ENCODE measurements around the gene TMEM31. TPM values are rescaled to one million over a fixed set of nuclear protein-coding genes. Genes with fewer than 3 reads are reported as not detected.

TMEM31 gene
- total and polyA plus RNA-seq, 2 of the 8 experiments (the other 6 are each of a cell fraction or from before 2014, with no cell fraction given): 0.65 TPM; not detected in 1

GRCh38 chrX:103674531-103675454, 35.9 kb upstream of the TMEM31 start:
- Histone ChIP-seq H3K36me3 (ENCODE audit: control insufficient read depth in 2 of 4, insufficient read depth in 4 of 4, low read length in 3 of 4) (peaks cover 3 to 38% (median 12%) of the 10 kb centered on the region in 4 experiments; a peak in 5 of 8 replicates), H3K56ac (replicated peaks; ENCODE audit: insufficient read length, low read depth, low read length) (no peak overlapping the region), H3K23me2 (ENCODE audit: low read depth, low read length) (no peaks in the 10 kb centered on the region), H4K5ac (ENCODE audit: insufficient read length, low read depth, low read length) (no peak overlapping the region), H3K4me3 (ENCODE audit: extremely low read depth in 1 of 4, insufficient read depth in 2 of 4, low read depth in 3 of 4, low read length in 4 of 4) (no peak overlapping the region), H3K27ac (ENCODE audit: low read depth, low read length) (no peak overlapping the region), H3K27me3 (replicated peaks in 1 of 4; ENCODE audit: control insufficient read depth in 3 of 4, extremely low read depth in 1 of 4, insufficient read depth in 3 of 4, low read length in 3 of 4) (no peaks in the 10 kb centered on the region), H4K20me1 (replicated peaks in 1 of 2; ENCODE audit: control insufficient read depth in 1 of 2, insufficient read depth in 2 of 2, low read length in 2 of 2) (no peaks in the 10 kb centered on the region), H2BK120ac (replicated peaks; ENCODE audit: low read depth, low read length) (no peak overlapping the region), H2AK5ac (ENCODE audit: low read depth, low read length) (no peak overlapping the region), H3K18ac (ENCODE audit: extremely low read depth, low read length) (no peak overlapping the region), H3K79me1 (ENCODE audit: low read depth, low read length) (no peaks in the 10 kb centered on the region), H4K8ac (ENCODE audit: extremely low read depth, insufficient read depth, low read length) (no peak overlapping the region; the same call in 1 of the 2 replicates), H4K91ac (replicated peaks; ENCODE audit: insufficient read length, low read length) (no peak overlapping the region), H3K4ac (replicated peaks; ENCODE audit: insufficient read length, low read depth, low read length) (no peak overlapping the region), H2BK20ac (ENCODE audit: low read length) (no peak overlapping the region), H3K4me1 (replicated peaks in 1 of 4; ENCODE audit: control insufficient read depth in 3 of 4, insufficient read depth in 4 of 4, low read length in 3 of 4) (no peaks in the 10 kb centered on the region; a peak in 1 of 7 replicates), H2BK12ac (ENCODE audit: low read depth, low read length) (no peak overlapping the region), H3K79me2 (ENCODE audit: control insufficient read depth in 1 of 2, insufficient read depth in 2 of 2, low read length in 2 of 2) (no peaks in the 10 kb centered on the region), H3K9me3 (ENCODE audit: insufficient read depth in 2 of 2, low read depth in 1 of 2, low read length in 1 of 2) (no peaks in the 10 kb centered on the region), H3K23ac (ENCODE audit: insufficient read length) (no peak overlapping the region), H2BK15ac (ENCODE audit: low read length) (no peak overlapping the region), H2BK5ac (ENCODE audit: low read depth, low read length) (no peak overlapping the region), H3K14ac (ENCODE audit: insufficient read length) (no peak overlapping the region), H3K9ac (replicated peaks in 1 of 4; ENCODE audit: extremely low read depth in 1 of 4, low read depth in 3 of 4, low read length in 3 of 4) (no peak overlapping the region), H3K4me2 (ENCODE audit: insufficient read depth in 1 of 2, low read depth in 2 of 2, low read length in 2 of 2) (peak overlapping the region in 1 of 2 experiments; percentile 14; a peak in 1 of 4 replicates), H2AFZ (ENCODE audit: low read length) (no peak overlapping the region)
- FAIRE-seq (peak; percentile 84), DNase-seq (ENCODE audit: low read depth in 1 of 2, low spot score in 2 of 2) (no peak)
- 63% methylated on average over 8 of the region's 8 CpGs; no CpG with 5 or more reads in 1 of the 2 experiments for WGBS, 2 experiments (ENCODE audit: extremely low coverage in 1 of 2, insufficient coverage in 1 of 2, insufficient read length in 1 of 2, insufficient replicate concordance in 2 of 2, low coverage in 1 of 2, low lambda C conversion rate in 2 of 2, missing lambda C conversion rate in 1 of 2)
- POLR2A ChIA-PET (ENCODE audit: partially characterized antibody): interaction anchor here (0.7 kb wide), 1 partner anchor 49 kb away, joined by 3 read pairs; no protein-coding TSS in a partner anchor
- CTCF ChIA-PET (ENCODE audit: partially characterized antibody): no interaction called here
- TF ChIP-seq FOSL1 (IDR thresholded peaks at IDR 0.05; ENCODE audit: insufficient read depth, low read depth, low read length): no peak
- no peak for TF ChIP-seq BACH1 (IDR thresholded peaks at IDR 0.05; ENCODE audit: low read length)
- peak in 1 of 2 experiments; percentile 19; a peak in 1 of 4 replicates for TF ChIP-seq RAD21 (IDR thresholded peaks at IDR 0.05 in 1 of 2, conservative IDR thresholded peaks at IDR 0.05 in 1 of 2; ENCODE audit: low read depth in 2 of 2, low read length in 2 of 2)
- no peak for TF ChIP-seq TBP (IDR thresholded peaks at IDR 0.05; ENCODE audit: low read depth, low read length)
- TF ChIP-seq SAP30 (IDR thresholded peaks at IDR 0.05; ENCODE audit: insufficient read depth, insufficient replicate concordance, low read length): no peak
- TF ChIP-seq CBX8 (IDR thresholded peaks at IDR 0.05; ENCODE audit: borderline replicate concordance, low read depth, low read length): no peak
- TF ChIP-seq MAX (IDR thresholded peaks at IDR 0.05): no peak
- no peak for TF ChIP-seq NANOG (IDR thresholded peaks at IDR 0.05; ENCODE audit: insufficient read depth, low read depth, low read length, poor library complexity, severe bottlenecking)
- no peak for TF ChIP-seq SP4 (IDR thresholded peaks at IDR 0.05; ENCODE audit: low read length)
- no peak for TF ChIP-seq CTBP2 (IDR thresholded peaks at IDR 0.05; ENCODE audit: borderline replicate concordance, insufficient read depth, insufficient read length, low read length)
